Measurements from ENCODE around the gene ATXN7. TPM values are rescaled to one million over a fixed set of nuclear protein-coding genes. Genes with fewer than 3 reads are reported as not detected.

ATXN7 gene
- total RNA-seq, 8 experiments from 2014 or later = 5.1 to 35.5 (median 10.4) TPM

- Histone ChIP-seq H3K27ac (peak overlapping the region in 1 of 2 donors; percentile 18), H3K4me3 (no peak overlapping the region), H3K4me1 (replicated peaks in 1 of 2) (peaks cover 47 to 60% of the 10 kb centered on the region in 2 donors)
- ATAC-seq (replicated peaks in 6 of 8) = peak in 5 of 8 experiments; percentile 67 to 83 (median 76)
- 0 to 80% (median 13%) methylated on average over 1 to 10 of the region's 11 CpGs for WGBS, 10 experiments
- in situ Hi-C loops (cut with MboI; ENCODE audit: low pct_unique_long_range_greater_than_20kb in 2 of 9, low sequenced_read_pairs in 9 of 9, unreplicated experiment in 9 of 9) = no loop called here
These were observed 107.2 kb downstream of the ATXN7 start for GRCh38 chr3:63970631-63971475.

GRCh38 chr3:63972196-63972595 lies 108.5 kb downstream of the ATXN7 start:
- peak in 4 of 8 experiments; percentile 4 to 87 (median 49) for ATAC-seq (replicated peaks in 6 of 8)
- in situ Hi-C loops (cut with MboI; ENCODE audit: low pct_unique_long_range_greater_than_20kb in 2 of 9, low sequenced_read_pairs in 9 of 9, unreplicated experiment in 9 of 9) = no loop called here
- Histone ChIP-seq H3K27ac (no peak overlapping the region), H3K4me1 (replicated peaks in 1 of 2) (peaks cover 51 to 60% of the 10 kb centered on the region in 2 donors), H3K4me3 (no peak overlapping the region)
- 0 to 100% (median 67%) methylated on average over 1 to 2 of the region's 2 CpGs for WGBS, 10 experiments

GRCh38 chr3:63972987-63973386 lies 109.3 kb downstream of the ATXN7 start:
- 49 to 100% (median 72%) methylated on average over 1 to 4 of the region's 4 CpGs; no CpG with 5 or more reads in 4 of the 10 experiments for WGBS, 10 experiments
- Histone ChIP-seq H3K4me3 (no peak overlapping the region), H3K4me1 (replicated peaks in 1 of 2) (peaks cover 45 to 52% of the 10 kb centered on the region in 2 donors), H3K27ac (no peak overlapping the region)
- peak in 1 of 8 experiments; percentile 22 for ATAC-seq (replicated peaks in 6 of 8)
- in situ Hi-C loops (cut with MboI; ENCODE audit: low pct_unique_long_range_greater_than_20kb in 2 of 9, low sequenced_read_pairs in 9 of 9, unreplicated experiment in 9 of 9) = no loop called here

- in situ Hi-C loops (cut with MboI; ENCODE audit: low pct_unique_long_range_greater_than_20kb in 2 of 9, low sequenced_read_pairs in 9 of 9, unreplicated experiment in 9 of 9) = no loop called here
- no peak overlapping the region for H3K4me3 ChIP-seq
- peaks cover 41 to 48% of the 10 kb centered on the region in 2 donors for H3K4me1 ChIP-seq (replicated peaks in 1 of 2)
- 75 to 100% (median 97%) methylated on average over 1 to 8 of the region's 8 CpGs; no CpG with 5 or more reads in 1 of the 10 experiments for WGBS, 10 experiments
- H3K27ac ChIP-seq = no peak overlapping the region
- no peak for ATAC-seq (replicated peaks in 6 of 8)
These were observed 109.7 kb downstream of the ATXN7 start for GRCh38 chr3:63973406-63973805.

- WGBS, 10 experiments = 83 to 100% (median 91%) methylated on average over 1 of the region's 1 CpG; no CpG with 5 or more reads in 7 of the 10 experiments
- Histone ChIP-seq H3K4me3 (no peak overlapping the region), H3K27ac (no peak overlapping the region), H3K4me1 (replicated peaks in 1 of 2) (peaks cover 36 to 37% of the 10 kb centered on the region in 2 donors)
- no peak for ATAC-seq (replicated peaks in 6 of 8)
- in situ Hi-C loops (cut with MboI; ENCODE audit: low pct_unique_long_range_greater_than_20kb in 2 of 9, low sequenced_read_pairs in 9 of 9, unreplicated experiment in 9 of 9) = no loop called here
These were observed 110.8 kb downstream of the ATXN7 start for GRCh38 chr3:63974451-63974850.

GRCh38 chr3:63975723-63976122 lies 112.1 kb downstream of the ATXN7 start:
- H3K4me1 ChIP-seq (replicated peaks in 1 of 2) = peaks cover 23 to 25% of the 10 kb centered on the region in 2 donors
- H3K27ac ChIP-seq = no peak overlapping the region
- WGBS, 10 experiments = 0 to 100% (median 53%) methylated on average over 1 to 2 of the region's 3 CpGs; no CpG with 5 or more reads in 4 of the 10 experiments
- in situ Hi-C loops (cut with MboI; ENCODE audit: low pct_unique_long_range_greater_than_20kb in 2 of 9, low sequenced_read_pairs in 9 of 9, unreplicated experiment in 9 of 9) = loop anchor here in 1 of 9 experiments (25.0 kb wide), 1 partner anchor 613 kb away; no protein-coding TSS in a partner anchor
- ATAC-seq (replicated peaks in 6 of 8) = peak in 7 of 8 experiments; percentile 10 to 85 (median 59)
- H3K4me3 ChIP-seq = no peak overlapping the region

DNA sequence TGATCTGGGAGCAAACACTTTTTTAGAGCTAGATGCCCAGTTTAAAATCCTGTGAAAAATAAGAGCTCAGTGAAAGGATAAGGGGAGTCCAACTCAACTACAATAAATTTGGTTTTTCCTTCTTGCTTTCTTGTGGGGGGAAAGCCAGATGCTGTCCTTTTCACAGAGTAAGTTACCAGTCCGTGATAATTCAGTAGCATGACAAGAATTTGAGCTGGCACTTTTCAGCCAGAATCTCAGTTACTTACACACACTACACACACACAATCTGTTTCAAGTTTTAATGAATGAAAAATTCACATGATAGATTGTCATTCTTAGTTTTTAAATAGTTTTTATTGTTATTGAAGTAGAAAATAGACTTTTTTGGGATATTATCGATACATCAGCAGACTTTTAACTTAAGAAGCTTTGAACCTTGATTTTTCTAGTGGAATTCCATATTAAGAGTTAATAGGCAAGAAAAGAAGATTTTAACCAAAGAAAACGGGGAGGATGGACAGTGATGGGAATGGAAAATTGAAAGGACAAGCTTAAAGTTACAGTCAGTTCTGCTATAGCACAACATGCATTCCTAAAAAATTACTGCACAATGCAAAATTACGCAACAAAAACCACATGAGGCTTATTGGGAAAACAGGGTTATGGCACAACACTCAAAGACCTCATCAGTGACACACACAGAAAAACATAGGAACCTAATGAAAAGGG lies 112.6 kb downstream of the ATXN7 start:
- 21 to 100% (median 85%) methylated on average over 1 to 4 of the region's 4 CpGs for WGBS, 10 experiments
- peaks cover 18 to 19% of the 10 kb centered on the region in 2 donors for H3K4me1 ChIP-seq (replicated peaks in 1 of 2)
- in situ Hi-C loops (cut with MboI; ENCODE audit: low pct_unique_long_range_greater_than_20kb in 2 of 9, low sequenced_read_pairs in 9 of 9, unreplicated experiment in 9 of 9) = loop anchor here in 1 of 9 experiments (25.0 kb wide), 1 partner anchor 614 kb away; no protein-coding TSS in a partner anchor
- H3K27ac ChIP-seq = no peak overlapping the region
- H3K4me3 ChIP-seq = no peak overlapping the region
- peak in 3 of 8 experiments; percentile 25 to 84 (median 72) for ATAC-seq (replicated peaks in 6 of 8)

GRCh38 chr3:63976872-63977200 lies 113.2 kb downstream of the ATXN7 start:
- in situ Hi-C loops (cut with MboI; ENCODE audit: low pct_unique_long_range_greater_than_20kb in 2 of 9, low sequenced_read_pairs in 9 of 9, unreplicated experiment in 9 of 9) = loop anchor here in 1 of 9 experiments (25.0 kb wide), 1 partner anchor 615 kb away; no protein-coding TSS in a partner anchor
- H3K27ac ChIP-seq = no peak overlapping the region
- H3K4me3 ChIP-seq = no peak overlapping the region
- 17 to 100% (median 100%) methylated on average over 1 to 2 of the region's 2 CpGs; no CpG with 5 or more reads in 3 of the 10 experiments for WGBS, 10 experiments
- H3K4me1 ChIP-seq (replicated peaks in 1 of 2) = peaks cover 13 to 16% of the 10 kb centered on the region in 2 donors
- ATAC-seq (replicated peaks in 6 of 8) = no peak

- in situ Hi-C loops (cut with MboI; ENCODE audit: low pct_unique_long_range_greater_than_20kb in 2 of 9, low sequenced_read_pairs in 9 of 9, unreplicated experiment in 9 of 9) = loop anchor here in 1 of 9 experiments (25.0 kb wide), 1 partner anchor 616 kb away; no protein-coding TSS in a partner anchor
- Histone ChIP-seq H3K4me1 (replicated peaks in 1 of 2) (peaks cover 3 to 9% of the 10 kb centered on the region in 2 donors), H3K27ac (no peak overlapping the region), H3K4me3 (no peak overlapping the region)
- 66 to 100% (median 79%) methylated on average over 1 to 4 of the region's 4 CpGs; no CpG with 5 or more reads in 1 of the 10 experiments for WGBS, 10 experiments
- peak in 1 of 8 experiments; percentile 14 for ATAC-seq (replicated peaks in 6 of 8)
These were observed 114.2 kb downstream of the ATXN7 start for GRCh38 chr3:63977893-63978292.

DNA sequence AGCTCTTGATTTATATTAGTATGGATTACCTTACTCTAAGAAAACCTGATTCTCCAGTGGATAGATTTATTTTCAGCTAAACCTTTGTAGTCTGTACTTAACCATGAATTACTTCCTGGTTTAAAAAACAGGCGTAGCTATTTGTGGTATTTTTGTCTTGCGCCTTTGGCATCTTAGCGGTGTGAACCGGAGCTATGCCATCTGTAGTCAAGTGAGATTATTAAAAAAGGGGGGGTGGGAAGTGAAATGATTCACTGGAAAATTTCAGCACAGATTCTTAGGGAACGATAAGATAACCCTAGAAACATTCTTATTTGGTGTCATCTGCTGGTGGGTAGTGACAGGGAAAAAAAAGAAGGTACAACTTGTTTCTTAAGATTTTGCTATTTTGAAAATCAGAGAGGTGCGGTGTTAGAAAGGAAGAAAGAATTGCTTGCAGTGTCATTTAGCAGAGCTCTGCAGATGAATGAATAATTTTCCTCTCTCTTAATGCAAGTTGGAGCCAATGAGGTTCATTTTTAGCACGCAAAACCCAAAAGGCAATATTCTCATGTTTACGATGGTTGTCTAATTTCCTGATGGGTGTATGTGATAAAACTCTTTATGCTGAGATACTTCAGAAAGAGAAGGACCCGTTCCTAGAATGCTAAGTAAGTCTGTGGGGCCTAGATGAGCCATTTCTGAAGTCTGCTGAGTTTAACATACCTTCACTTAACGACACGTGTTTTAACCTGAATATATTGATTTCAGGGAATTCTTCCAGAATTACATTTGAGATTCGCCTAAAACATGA lies 115.6 kb downstream of the ATXN7 start:
- no peak overlapping the region for H3K27ac ChIP-seq

DNA sequence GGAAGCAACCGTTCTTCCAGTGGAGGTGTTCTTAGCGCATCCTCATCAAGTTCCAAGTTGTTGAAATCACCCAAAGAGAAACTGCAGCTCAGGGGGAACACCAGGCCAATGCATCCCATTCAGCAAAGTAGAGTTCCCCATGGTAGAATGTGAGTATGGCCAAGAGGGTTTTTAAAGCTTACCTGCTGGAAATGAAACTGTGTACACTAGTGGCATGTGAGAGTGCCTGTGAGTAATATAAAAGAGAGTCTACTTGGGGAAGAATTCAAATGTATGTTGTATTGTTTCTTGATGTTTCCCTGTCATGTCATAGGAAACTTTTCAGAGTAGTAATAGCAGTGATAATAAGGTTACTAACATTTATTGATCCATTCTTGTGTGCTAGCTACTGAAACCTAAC lies 116.4 kb downstream of the ATXN7 start:
- peaks cover 0 to 6% of the 10 kb centered on the region in 2 donors for H3K4me1 ChIP-seq (replicated peaks in 1 of 2)
- 69 to 100% (median 100%) methylated on average over 1 to 2 of the region's 2 CpGs; no CpG with 5 or more reads in 1 of the 10 experiments for WGBS, 10 experiments
- no peak overlapping the region for H3K27ac ChIP-seq
- in situ Hi-C loops (cut with MboI; ENCODE audit: low pct_unique_long_range_greater_than_20kb in 2 of 9, low sequenced_read_pairs in 9 of 9, unreplicated experiment in 9 of 9) = loop anchor here in 1 of 9 experiments (25.0 kb wide), 1 partner anchor 618 kb away; no protein-coding TSS in a partner anchor
- no peak overlapping the region for H3K4me3 ChIP-seq
- ATAC-seq (replicated peaks in 6 of 8) = no peak

More for the DNA sequence above, 115.6 kb downstream of the ATXN7 start:
- peaks cover 0 to 6% of the 10 kb centered on the region in 2 donors for H3K4me1 ChIP-seq (replicated peaks in 1 of 2)
- 59 to 100% (median 95%) methylated on average over 4 to 12 of the region's 12 CpGs for WGBS, 10 experiments
- ATAC-seq (replicated peaks in 6 of 8) = no peak
- no peak overlapping the region for H3K4me3 ChIP-seq
- in situ Hi-C loops (cut with MboI; ENCODE audit: low pct_unique_long_range_greater_than_20kb in 2 of 9, low sequenced_read_pairs in 9 of 9, unreplicated experiment in 9 of 9) = loop anchor here in 1 of 9 experiments (25.0 kb wide), 1 partner anchor 617 kb away; no protein-coding TSS in a partner anchor

Measured in motor neuron (in vitro differentiated cells).